ENCODE measurements around the gene OTOP2. TPM values are rescaled to one million over a fixed set of nuclear protein-coding genes. Genes with fewer than 3 reads are reported as not detected.

The OTOP2 gene
- total RNA-seq, 4 donors from 2014 or later = 0.44 TPM; not detected in 3

GRCh38 chr17:74946641-74947040 is 22.6 kb downstream of the OTOP2 start:
- TF ChIP-seq CTCF (IDR thresholded peaks at IDR 0.05; ENCODE audit: low read depth) = no peak

DNA sequence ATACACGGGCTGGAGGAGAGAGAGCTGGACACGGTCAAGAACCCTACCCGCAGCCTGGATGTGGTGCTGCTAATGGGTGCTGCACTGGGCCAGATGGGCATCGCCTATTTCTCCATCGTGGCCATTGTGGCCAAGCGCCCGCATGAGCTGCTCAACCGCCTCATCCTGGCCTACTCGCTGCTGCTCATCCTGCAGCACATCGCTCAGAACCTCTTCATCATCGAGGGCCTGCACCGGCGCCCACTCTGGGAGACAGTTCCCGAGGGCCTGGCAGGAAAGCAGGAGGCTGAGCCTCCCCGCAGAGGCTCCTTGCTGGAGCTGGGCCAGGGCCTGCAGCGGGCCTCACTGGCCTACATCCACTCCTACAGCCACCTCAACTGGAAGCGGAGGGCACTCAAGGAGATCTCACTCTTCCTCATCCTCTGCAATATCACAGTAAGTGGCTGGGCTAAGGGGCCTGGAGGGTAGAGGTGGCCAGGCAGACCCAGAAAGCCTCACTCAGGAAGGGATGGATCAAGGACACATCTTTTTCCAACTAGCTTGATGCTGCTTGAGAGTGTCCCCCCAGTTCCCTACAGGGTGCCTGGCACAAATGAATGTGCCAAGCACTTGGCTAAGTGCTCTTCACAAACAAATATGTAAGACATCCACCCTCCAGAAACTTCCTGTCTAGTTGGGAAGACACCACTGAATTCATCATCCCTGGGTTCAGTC is 23.1 kb downstream of the OTOP2 start:
- TF ChIP-seq CTCF (IDR thresholded peaks at IDR 0.05; ENCODE audit: low read depth) = no peak

DNA sequence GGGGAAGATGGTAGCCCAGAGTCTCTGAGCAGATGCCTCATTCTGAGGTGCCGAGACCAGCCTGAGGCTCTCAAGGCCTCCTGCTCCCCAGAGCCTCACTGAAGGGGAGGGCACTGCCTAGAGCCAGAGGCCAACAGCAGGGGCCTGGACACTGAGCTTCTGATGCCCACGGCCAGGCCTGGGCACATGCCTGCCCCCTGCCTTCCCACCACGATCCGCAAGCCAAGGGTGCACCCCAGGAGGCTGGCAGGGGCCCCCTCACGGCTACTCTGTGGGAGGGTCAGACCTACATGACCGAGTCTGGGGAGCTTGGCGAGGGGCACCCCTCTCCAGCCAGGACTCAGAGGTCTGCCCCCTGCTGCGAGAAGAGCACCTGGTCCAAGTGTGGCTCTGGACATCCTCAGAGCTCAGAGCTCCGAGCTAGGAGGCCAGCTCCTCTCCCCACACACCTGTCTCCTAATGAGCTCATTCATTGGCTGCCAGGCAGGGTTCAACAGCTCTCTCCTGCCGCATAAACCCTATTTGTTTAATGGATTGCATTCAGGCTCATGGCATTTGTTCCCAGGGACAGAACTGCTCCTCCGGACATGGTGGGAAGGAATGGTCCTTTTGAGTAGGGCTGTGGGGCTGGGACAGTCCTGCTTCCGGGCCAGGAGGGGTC is 25.5 kb downstream of the OTOP2 start:
- TF ChIP-seq CTCF (IDR thresholded peaks at IDR 0.05; ENCODE audit: low read depth) = no peak

GRCh38 chr17:74950207-74950606 is 26.1 kb downstream of the OTOP2 start:
- TF ChIP-seq CTCF (IDR thresholded peaks at IDR 0.05; ENCODE audit: low read depth) = no peak

GRCh38 chr17:74951065-74951464 is 27.0 kb downstream of the OTOP2 start:
- TF ChIP-seq CTCF (IDR thresholded peaks at IDR 0.05; ENCODE audit: low read depth) = no peak

- no peak for TF ChIP-seq CTCF (IDR thresholded peaks at IDR 0.05; ENCODE audit: low read depth)
Measured at GRCh38 chr17:74951680-74952421, 27.8 kb downstream of the OTOP2 start.

All from subcutaneous adipose tissue (tissue), 4 donors.